ENCODE results near the gene DNM3.

Gene DNM3

GRCh38 chr1:172085317-172085716 lies 244.0 kb downstream of the DNM3 start:
- Histone ChIP-seq H3F3A (ENCODE audit: control insufficient read depth, insufficient read depth) (no peaks in the 10 kb centered on the region), H3K4me3 (ENCODE audit: low read length) (no peak overlapping the region), H3K9me2 (replicated peaks; ENCODE audit: control insufficient read depth, low read length) (no peaks in the 10 kb centered on the region), H3K9me3 (ENCODE audit: control insufficient read depth, insufficient read depth, low read length) (no peaks in the 10 kb centered on the region), H4K20me1 (ENCODE audit: control insufficient read depth, insufficient read depth, low read depth, low read length) (no peaks in the 10 kb centered on the region), H3K4me1 (ENCODE audit: control insufficient read depth, low read length) (no peaks in the 10 kb centered on the region), H3K36me3 (ENCODE audit: control insufficient read depth, low read length) (no peaks in the 10 kb centered on the region), H3K27me3 (ENCODE audit: control insufficient read depth, low read length) (no peaks in the 10 kb centered on the region; the same call in 1 of the 2 replicates), H3K79me2 (ENCODE audit: control insufficient read depth, low read length) (no peaks in the 10 kb centered on the region), H3K27ac (ENCODE audit: low read depth, low read length) (no peak overlapping the region), H3K4me2 (ENCODE audit: low read length) (no peak overlapping the region)
- TF ChIP-seq EZH2phosphoT487 (IDR thresholded peaks at IDR 0.05; ENCODE audit: borderline replicate concordance, low read length) (no peak), CTCF (IDR thresholded peaks at IDR 0.05; ENCODE audit: low read depth, low read length, poor library complexity, severe bottlenecking) (no peak)

- no peak overlapping the region for H3K4me3 ChIP-seq (ENCODE audit: low read length)
- no peaks in the 10 kb centered on the region for H3K36me3 ChIP-seq (ENCODE audit: control insufficient read depth, low read length)
- H3F3A ChIP-seq (ENCODE audit: control insufficient read depth, insufficient read depth): no peaks in the 10 kb centered on the region
- H4K20me1 ChIP-seq (ENCODE audit: control insufficient read depth, insufficient read depth, low read depth, low read length): no peaks in the 10 kb centered on the region
- no peaks in the 10 kb centered on the region for H3K9me3 ChIP-seq (ENCODE audit: control insufficient read depth, insufficient read depth, low read length)
- no peak overlapping the region for H3K27ac ChIP-seq (ENCODE audit: low read depth, low read length)
- H3K4me1 ChIP-seq (ENCODE audit: control insufficient read depth, low read length): no peaks in the 10 kb centered on the region
- no peaks in the 10 kb centered on the region for H3K9me2 ChIP-seq (replicated peaks; ENCODE audit: control insufficient read depth, low read length)
- no peaks in the 10 kb centered on the region; the same call in 1 of the 2 replicates for H3K27me3 ChIP-seq (ENCODE audit: control insufficient read depth, low read length)
- no peaks in the 10 kb centered on the region for H3K79me2 ChIP-seq (ENCODE audit: control insufficient read depth, low read length)
- H3K4me2 ChIP-seq (ENCODE audit: low read length): no peak overlapping the region
- TF ChIP-seq CTCF (IDR thresholded peaks at IDR 0.05; ENCODE audit: low read depth, low read length, poor library complexity, severe bottlenecking) (no peak), EZH2phosphoT487 (IDR thresholded peaks at IDR 0.05; ENCODE audit: borderline replicate concordance, low read length) (no peak)
Measured at GRCh38 chr1:172086137-172086536, 244.8 kb downstream of the DNM3 start.

- Histone ChIP-seq H3K79me2 (ENCODE audit: control insufficient read depth, low read length) (no peaks in the 10 kb centered on the region), H4K20me1 (ENCODE audit: control insufficient read depth, insufficient read depth, low read depth, low read length) (no peaks in the 10 kb centered on the region), H3K36me3 (ENCODE audit: control insufficient read depth, low read length) (no peaks in the 10 kb centered on the region), H3K9me3 (ENCODE audit: control insufficient read depth, insufficient read depth, low read length) (no peaks in the 10 kb centered on the region), H3K9me2 (replicated peaks; ENCODE audit: control insufficient read depth, low read length) (no peaks in the 10 kb centered on the region), H3K4me1 (ENCODE audit: control insufficient read depth, low read length) (no peaks in the 10 kb centered on the region), H3K4me2 (ENCODE audit: low read length) (no peak overlapping the region), H3F3A (ENCODE audit: control insufficient read depth, insufficient read depth) (no peaks in the 10 kb centered on the region), H3K27ac (ENCODE audit: low read depth, low read length) (no peak overlapping the region), H3K27me3 (ENCODE audit: control insufficient read depth, low read length) (no peaks in the 10 kb centered on the region; the same call in 1 of the 2 replicates), H3K4me3 (ENCODE audit: low read length) (no peak overlapping the region)
- TF ChIP-seq EZH2phosphoT487 (IDR thresholded peaks at IDR 0.05; ENCODE audit: borderline replicate concordance, low read length) (no peak), CTCF (IDR thresholded peaks at IDR 0.05; ENCODE audit: low read depth, low read length, poor library complexity, severe bottlenecking) (no peak)
Measured at GRCh38 chr1:172088256-172088655, 247.0 kb downstream of the DNM3 start.

Measured in DOHH2 (cell line).